Posterior cingulate gyrus (tissue), 11 donors: Measurements from ENCODE around the gene ARID3C.
"Not testable (repeated sequence)": the region's sequence is repeated elsewhere in the genome, so short reads cannot be mapped to it uniquely, and the experiment has no call there.

Experiments used
- DNase-seq, 10 donors: peaks; one replicate each; pipeline versions ENCODE4 v3.0.0 to v3.0.0-alpha.2; 2020 to 2021; ENCODE audit warnings: mixed read lengths in 3 of 10
- intact Hi-C: fragments of 100-400 bp; cut with DNase I; formaldehyde crosslinking; loops from one replicate; pipeline ENCODE4 v1.15.1; 2023

Gene ARID3C

DNA sequence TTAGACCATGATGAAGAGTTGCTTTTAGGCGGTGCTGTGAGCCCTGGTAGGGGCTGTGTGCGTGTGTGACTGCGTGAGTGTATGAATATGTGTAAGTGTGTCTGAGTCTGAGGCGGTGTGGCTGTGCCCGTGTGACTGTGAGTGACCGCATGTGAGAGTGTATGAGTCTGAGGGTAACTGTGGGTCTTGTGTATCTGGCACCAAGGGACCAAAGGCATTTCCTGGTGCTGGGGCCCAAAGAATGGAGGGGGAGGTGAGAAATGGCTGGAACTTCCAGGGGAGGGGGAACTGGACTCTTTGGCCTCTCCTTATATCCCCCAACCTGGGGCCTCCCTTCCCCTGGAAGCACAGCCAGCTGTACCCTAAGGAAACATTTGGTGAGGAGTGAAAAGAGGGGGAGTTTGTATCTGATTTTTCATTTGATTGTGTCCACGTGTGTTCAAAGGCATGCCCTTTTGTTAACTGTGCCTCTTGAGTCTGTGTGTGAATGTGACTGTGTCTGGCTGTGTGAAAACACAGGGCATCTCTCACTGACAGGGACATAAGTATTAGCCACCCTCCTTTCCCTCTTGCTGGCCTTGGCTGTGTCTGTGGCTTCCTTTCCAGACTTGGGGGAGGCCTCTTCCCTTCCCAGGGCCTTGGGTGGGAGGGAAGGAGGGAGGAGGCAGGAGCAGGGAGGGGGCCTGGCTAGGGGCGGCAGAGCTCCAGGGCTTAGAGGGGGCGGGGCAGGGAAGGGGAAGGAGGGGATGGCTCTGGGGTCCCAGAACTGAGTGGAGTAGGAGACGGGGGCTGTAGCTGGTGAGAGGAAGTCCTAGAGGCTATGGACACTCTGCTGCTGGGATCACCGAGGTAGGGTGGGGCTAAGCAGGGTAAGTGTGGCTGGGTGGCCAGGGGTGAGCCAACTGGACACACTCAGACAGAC lies 24.5 kb upstream of the ARID3C start:
- intact Hi-C loops = no loop called here
- DNase-seq = peak in 2 of 10 donors; percentile 54 to 58

DNA sequence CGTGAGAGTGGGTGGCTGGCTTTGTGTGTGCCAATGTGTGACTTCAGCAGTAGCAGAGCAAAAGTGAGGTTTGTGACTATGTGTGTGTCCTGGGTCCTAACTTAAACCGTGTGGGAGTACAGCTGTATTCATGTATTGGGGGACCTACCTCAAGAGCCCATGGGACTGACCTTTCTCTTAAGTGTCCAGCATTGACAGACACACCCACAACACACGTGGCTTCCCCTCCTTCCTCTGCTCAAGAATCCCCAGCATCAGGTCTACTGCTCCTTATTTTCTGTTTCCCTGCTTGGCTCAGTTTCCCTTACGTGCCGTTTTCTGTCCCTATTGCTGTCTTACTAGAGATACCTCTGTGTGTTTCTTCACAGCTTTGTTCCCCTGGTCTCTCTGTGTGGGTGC lies 23.7 kb upstream of the ARID3C start:
- intact Hi-C loops = no loop called here
- DNase-seq = peak in 1 of 10 donors; percentile 36

DNA sequence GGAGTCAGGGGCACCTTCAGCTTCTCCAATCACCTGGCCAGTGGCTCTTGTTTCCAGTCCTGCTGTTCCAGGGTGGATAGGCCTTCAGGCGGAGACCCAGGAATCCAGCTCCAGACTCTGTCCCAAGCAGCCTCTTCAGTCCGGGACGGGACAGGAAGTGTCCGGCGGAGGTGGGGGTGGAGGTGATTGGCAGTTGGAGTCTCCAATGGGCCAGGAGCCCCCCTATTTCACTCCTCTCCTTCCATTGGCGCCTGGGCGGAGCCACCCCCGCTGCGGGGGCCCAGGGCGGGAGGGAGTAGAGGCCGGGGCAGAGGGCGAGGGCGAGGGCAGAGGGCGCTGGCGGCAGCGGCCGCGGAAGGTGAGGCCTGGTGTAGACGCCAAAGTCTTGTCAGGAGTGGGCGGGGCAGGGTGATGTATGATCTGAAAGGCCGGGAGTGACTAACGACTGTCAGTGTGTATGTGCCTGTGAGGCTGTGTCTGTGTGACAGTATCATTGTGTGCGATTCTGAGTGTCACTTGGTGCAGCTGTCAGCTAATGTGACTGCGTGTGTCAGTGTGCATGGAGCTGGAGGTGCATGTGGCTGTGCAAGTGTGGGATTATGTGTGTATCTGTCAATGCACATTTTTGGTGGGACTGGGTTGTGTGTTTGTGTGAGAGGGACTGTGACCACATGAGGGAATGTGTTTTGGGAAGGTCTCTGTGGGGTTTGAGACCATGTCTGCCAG lies 23.2 kb upstream of the ARID3C start, which contains the start of gene IL11RA:
Gene IL11RA, plus strand, starts transcription at position 310 of the 726 bp plus-strand sequence. CDS start 3,033 bp downstream, outside the sequence.
- intact Hi-C loops = no loop called here
- DNase-seq = peak; percentile 66 to 98 (median 82)

- DNase-seq = peak in 2 of 10 donors; percentile 5 to 65
- intact Hi-C loops = no loop called here
Observed at GRCh38 chr9:34651321-34651720, 22.5 kb upstream of the ARID3C start.

- intact Hi-C loops = no loop called here
- peak in 5 of 10 donors; percentile 42 to 86 (median 76) for DNase-seq
Observed at GRCh38 chr9:34650816-34651215, 21.9 kb upstream of the ARID3C start.

DNA sequence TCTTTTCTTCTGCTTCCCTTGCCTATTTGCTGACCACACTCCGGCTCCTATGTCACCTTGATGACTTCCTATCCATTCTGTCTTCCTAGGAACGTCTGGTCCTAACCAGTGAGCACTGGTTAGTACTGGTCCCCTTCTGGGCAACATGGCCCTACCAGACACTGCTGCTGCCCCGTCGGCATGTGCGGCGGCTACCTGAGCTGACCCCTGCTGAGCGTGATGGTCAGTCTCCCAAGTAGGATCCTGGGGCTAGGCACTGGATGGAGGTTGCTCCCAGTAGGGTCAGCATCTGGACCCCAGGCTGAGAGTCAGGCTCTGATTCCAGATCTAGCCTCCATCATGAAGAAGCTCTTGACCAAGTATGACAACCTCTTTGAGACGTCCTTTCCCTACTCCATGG lies 19.8 kb upstream of the ARID3C start:
- intact Hi-C loops = no loop called here
- peak in 2 of 10 donors; percentile 55 to 62 for DNase-seq

- DNase-seq = peak in 2 of 10 donors; percentile 57 to 68
- intact Hi-C loops = no loop called here
Observed at GRCh38 chr9:34647651-34648050, 18.8 kb upstream of the ARID3C start.

DNA sequence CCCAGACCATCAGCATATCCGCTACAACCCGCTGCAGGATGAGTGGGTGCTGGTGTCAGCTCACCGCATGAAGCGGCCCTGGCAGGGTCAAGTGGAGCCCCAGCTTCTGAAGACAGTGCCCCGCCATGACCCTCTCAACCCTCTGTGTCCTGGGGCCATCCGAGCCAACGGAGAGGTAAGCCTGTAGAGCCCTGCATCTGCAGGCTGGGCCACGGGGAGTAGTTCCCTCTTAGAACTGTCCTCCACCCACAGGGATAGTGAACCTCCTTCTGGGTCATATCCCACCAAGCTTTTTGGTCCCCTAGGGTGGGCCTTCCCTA lies 18.2 kb upstream of the ARID3C start:
- intact Hi-C loops = no loop called here
- no peak for DNase-seq

DNA sequence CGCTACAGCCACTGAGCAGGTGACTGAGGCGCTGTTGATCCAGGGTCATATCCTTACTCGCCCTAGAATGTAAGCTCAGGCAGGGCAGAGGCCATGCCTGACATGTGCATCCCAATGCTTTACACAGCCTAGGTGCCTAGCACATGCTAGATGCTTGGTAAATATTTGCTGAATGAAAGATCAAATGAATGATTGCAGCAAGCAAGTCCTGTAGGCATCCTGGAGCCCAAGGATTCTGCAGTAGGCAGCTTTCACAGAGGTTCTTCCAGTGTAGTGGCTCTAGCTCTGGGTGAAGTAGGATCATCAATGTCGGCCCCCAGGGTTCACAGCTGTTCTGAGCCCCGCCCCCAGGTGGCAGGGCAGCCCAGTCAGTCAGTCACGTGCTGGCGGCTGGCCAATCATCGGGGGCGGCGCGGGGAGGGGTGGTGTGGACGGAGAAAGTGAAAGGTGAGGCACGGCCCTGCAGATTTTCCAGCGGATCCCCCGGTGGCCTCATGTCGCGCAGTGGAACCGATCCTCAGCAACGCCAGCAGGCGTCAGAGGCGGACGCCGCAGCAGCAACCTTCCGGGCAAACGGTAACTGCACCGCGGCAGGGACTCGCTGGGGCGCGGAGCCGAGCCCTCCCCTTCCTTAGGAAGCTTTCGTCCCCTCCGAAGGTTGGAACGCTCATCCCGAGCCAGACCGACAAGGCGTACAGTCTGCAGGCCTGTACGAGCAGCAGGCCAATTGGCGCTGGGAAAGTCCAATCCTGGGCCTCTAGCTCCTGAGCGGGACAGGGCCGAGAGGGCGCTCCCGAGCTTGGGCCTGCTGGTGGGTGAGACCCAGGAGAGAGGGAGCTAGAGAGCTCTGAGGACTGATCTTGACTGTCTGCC lies 17.6 kb upstream of the ARID3C start, which contains the start of gene GALT:
Gene GALT, plus strand, starts transcription at position 465 of the 873 bp plus-strand sequence. Its CDS starts 30 bp downstream, at position 495.
- peak; percentile 79 to 98 (median 92) for DNase-seq
- intact Hi-C loops = no loop called here

DNA sequence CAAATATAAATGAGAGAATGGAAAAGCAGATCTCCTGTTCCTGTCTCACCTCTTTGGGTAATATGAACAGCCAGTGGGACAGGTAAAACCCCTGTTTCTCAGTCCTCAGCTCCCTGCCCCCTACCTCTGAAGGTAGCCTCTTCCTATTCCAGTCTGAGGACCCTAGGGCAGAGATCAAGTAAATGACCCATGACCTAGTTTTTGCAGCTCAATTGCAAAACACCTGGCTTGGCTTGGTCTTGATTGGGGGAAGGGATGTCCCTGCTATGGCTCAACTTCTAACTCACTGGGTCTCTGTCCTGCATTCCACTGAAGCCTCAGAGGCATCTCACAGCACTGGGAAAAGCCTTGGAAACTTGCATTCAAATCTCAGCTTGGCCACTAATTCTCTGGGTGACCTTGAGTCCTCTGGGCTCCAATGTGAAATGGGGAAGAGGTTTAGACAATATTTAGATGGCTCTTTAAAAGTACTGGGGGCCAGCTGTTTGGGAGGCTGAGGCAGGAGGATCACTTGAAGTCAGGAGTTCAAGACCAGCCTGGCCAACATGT lies 16.0 kb upstream of the ARID3C start:
- intact Hi-C loops = no loop called here
- DNase-seq = no peak

DNA sequence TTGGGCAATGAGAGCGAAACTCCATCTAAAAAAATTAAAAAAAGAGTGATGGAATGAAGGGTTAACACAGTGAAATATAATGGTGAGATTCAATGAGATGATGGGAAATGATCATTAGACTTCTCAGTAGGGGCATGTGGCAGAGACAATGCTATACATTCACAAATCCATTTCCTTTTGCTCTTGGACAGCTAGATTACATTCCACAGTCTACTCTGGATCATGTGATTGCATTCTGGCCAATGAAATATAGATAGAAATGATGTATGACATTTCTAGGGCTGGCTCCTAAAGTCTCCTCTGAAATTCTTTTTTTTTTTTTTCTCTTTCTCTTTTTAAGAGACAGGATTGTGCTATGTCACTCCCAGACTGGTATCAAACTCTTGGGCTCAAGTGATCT lies 13.8 kb upstream of the ARID3C start:
- intact Hi-C loops = no loop called here

DNA sequence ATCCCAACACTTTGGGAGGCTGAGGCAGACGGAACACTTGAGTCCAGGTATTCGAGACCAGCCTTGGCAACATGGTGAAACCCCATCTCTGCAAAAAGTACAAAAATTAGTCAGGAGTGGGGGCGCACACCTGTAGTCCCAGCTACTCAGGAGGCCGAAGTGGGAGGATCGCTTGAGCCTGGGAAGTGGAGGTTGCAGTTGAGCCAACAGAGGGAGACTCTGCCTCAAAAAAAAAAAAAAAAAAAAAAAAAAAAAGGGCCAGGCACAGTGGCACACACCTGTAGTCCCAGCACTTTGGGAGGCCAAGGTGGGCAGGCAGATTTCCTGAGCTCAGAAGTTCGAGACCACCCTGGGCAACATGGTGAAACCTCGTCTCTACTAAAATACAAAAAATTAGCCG lies 10.5 kb upstream of the ARID3C start:
- DNase-seq = peak in 1 of 10 donors; percentile 35
- intact Hi-C loops = not testable (repeated sequence)

More for the DNA sequence above, 13.8 kb upstream of the ARID3C start:
- DNase-seq = no peak

- intact Hi-C loops = no loop called here
- DNase-seq = no peak
Observed at GRCh38 chr9:34638138-34638445, 9.2 kb upstream of the ARID3C start.

- peak; percentile 92 to 99 (median 96) for DNase-seq
- intact Hi-C loops = no loop called here
Observed at GRCh38 chr9:34637356-34638137, 8.7 kb upstream of the ARID3C start, which contains the start of gene SIGMAR1. TSS of gene SIGMAR1 (minus strand) at chr9:34637787. CDS start at chr9:34637697, 90 bp downstream.

DNA sequence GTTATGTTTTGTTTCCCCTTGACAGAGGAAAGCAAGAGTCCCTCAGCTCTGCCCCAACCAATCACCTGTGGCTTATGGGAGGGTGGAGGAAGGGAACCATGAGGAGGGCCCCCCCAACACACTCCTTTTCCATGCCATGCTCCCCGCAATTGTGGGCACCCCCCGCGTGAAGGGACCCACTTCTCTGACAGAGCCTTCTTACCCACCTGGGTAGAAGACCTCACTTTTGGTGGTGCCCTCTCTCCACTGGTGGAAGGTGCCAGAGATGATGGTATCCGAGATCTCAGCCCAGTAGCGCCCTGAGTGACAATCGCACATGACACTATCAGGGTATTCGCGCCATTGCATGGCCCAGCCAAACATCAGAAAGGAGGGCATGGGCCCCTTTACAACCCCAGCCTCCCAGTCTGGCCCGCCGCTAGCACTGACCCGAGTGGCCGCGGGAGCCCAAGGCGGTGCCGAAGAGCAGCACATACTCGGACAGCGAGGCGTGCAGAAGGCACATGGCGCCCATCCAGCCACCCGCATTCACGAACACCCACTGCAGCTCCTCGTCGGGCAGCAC lies 8.0 kb upstream of the ARID3C start:
- DNase-seq = peak in 4 of 10 donors; percentile 42 to 91 (median 68)
- intact Hi-C loops = no loop called here

DNA sequence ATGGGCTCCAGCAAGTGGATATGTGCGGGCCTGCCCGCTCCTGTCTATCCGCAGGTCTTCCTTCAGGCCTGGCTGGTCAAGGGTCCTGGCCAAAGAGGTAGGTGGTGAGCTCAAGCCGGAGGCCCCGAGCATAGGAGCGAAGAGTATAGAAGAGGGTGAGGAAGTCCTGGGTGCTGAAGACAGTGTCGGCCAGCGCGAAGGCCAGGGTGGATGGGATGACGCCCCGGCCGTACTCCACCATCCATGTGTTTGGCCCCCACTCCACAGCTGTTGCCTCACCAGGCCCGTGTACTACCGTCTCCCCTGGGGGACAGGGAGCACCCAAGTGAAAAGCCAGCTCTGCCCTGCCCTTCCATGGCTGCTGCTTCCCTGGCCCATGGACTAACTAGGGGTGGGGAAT lies 6.7 kb upstream of the ARID3C start:
- intact Hi-C loops = no loop called here

DNA sequence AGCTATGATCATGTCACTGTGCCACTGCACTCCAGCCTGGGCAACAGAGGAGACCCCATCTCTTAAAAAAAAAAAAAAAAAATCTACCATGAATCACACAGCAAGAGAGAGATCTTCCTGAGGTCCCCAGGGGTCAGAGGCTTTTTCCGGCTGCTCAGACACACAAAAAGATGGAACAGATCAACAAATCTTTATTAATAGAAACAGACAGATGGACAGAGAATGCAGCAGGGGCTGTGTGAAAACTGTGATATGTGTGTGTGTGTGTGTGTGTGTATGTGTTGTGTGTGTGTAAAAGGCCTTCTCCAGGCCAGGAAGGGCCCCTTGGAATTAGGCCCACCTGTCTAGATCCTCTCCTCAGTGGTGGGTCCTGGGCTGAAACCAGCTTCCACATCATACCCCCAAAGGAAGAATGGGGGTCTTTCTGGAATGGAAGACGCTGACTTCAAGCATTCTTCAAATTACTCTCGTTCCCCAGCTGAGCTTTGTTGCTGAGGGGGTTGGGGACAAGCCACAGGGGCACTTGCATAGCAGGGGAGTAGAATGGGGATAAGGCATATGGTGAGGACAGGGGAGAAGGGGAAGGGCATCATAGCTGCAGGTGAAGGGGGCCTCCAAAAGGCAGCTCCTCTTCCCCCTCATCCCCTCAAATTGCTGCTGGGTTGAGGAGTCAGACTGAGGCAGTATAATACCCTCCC lies 5.8 kb upstream of the ARID3C start:
- intact Hi-C loops = loop anchor here (1.0 kb wide), 1 partner anchor 22 kb away; the partner anchor contains the start of gene RPP25L
- peak in 1 of 10 donors; percentile 43 for DNase-seq

More for the DNA sequence above, 6.7 kb upstream of the ARID3C start:
- DNase-seq = peak in 1 of 10 donors; percentile 67
